HEK293 (cell line): ENCODE results near the gene MYH14.

Experiments
- CTCF ChIA-PET: fragments of 350-600 bp; formaldehyde crosslinking; extraction: SDS; loops from one replicate; lab custom pipeline; 2021; ENCODE audit warnings: antibody characterized with exemption; lab: Yijun Ruan, JAX
- POLR2A ChIA-PET: fragments of 300-600 bp; formaldehyde crosslinking; extraction: SDS; loops from one replicate; lab custom pipeline; 2020; ENCODE audit warnings: antibody characterized with exemption, inconsistent platforms; lab: Yijun Ruan, JAX
- H3K27ac ChIP-seq: fragments of 200-500 bp; sonication (Bioruptor generic); 2 replicates; pipeline ENCODE4 v1.5.1; 2014; ENCODE audit warnings: low read depth, low read length, control low read depth, inconsistent platforms; ENCODE audit errors: extremely low read depth
- H3K36me3 ChIP-seq, 2 experiments: fragments of 200-500 bp in 1 of 2; sonication (Bioruptor generic) in 1 of 2; 1 replicate in 1 of 2; 2 replicates in 1 of 2; pipeline ENCODE4 v1.5.1; 2014 to 2017; ENCODE audit warnings: inconsistent platforms in 2 of 2, low read length in 2 of 2; ENCODE audit not compliant: control insufficient read depth in 2 of 2, insufficient read depth in 1 of 2
- H3K4me1 ChIP-seq: fragments of 200-500 bp; sonication (Bioruptor generic); 2 replicates; pipeline ENCODE4 v1.5.1; 2014; ENCODE audit warnings: mild to moderate bottlenecking, low read length, inconsistent platforms; ENCODE audit not compliant: control insufficient read depth, insufficient read depth
- H3K4me3 ChIP-seq: 2 replicates; pipeline ENCODE4 v1.5.1; 2011; ENCODE audit warnings: low read depth, mild to moderate bottlenecking, control low read depth, low read length, moderate library complexity
- H3K9me3 ChIP-seq: fragments of 200-500 bp; sonication (Bioruptor generic); 2 replicates; pipeline ENCODE4 v1.5.1; 2014; ENCODE audit warnings: low read depth, low read length, inconsistent platforms; ENCODE audit not compliant: control insufficient read depth, insufficient read depth
- EGR2 ChIP-seq: fragments of 450-650 bp; formaldehyde crosslinking; IDR thresholded peaks from 2 replicates; pipeline ENCODE4 v1.5.1; 2016; ENCODE audit warnings: low read depth, missing biosample characterization, missing genetic modification characterization
- FEZF1 ChIP-seq: fragments of 450-650 bp; formaldehyde crosslinking; IDR thresholded peaks from 2 replicates; pipeline ENCODE4 v1.5.1; 2016; ENCODE audit warnings: missing biosample characterization, missing genetic modification characterization
- GLIS1 ChIP-seq: fragments of 450-650 bp; formaldehyde crosslinking; IDR thresholded peaks from 2 replicates; pipeline ENCODE4 v1.5.1; 2016; ENCODE audit warnings: missing biosample characterization, missing genetic modification characterization
- KLF1 ChIP-seq: fragments of 450-650 bp; formaldehyde crosslinking; IDR thresholded peaks from 2 replicates; pipeline ENCODE4 v1.5.1; 2016; ENCODE audit warnings: missing biosample characterization, missing genetic modification characterization
- KLF16 ChIP-seq: fragments of 450-650 bp; formaldehyde crosslinking; IDR thresholded peaks from 2 replicates; pipeline ENCODE4 v1.5.1; 2017; ENCODE audit warnings: missing biosample characterization, missing genetic modification characterization
- KLF9 ChIP-seq: fragments of 450-650 bp; formaldehyde crosslinking; IDR thresholded peaks from 2 replicates; pipeline ENCODE4 v1.5.1; 2016; ENCODE audit warnings: missing biosample characterization, missing genetic modification characterization, low read depth
- SP2 ChIP-seq: fragments of 450-650 bp; formaldehyde crosslinking; IDR thresholded peaks from 2 replicates; pipeline ENCODE4 v1.5.1; 2016; ENCODE audit warnings: missing biosample characterization, missing genetic modification characterization
- SP3 ChIP-seq: fragments of 450-650 bp; formaldehyde crosslinking; IDR thresholded peaks from 2 replicates; pipeline ENCODE4 v1.5.1; 2016; ENCODE audit warnings: missing biosample characterization, missing genetic modification characterization
- SP7 ChIP-seq: fragments of 450-650 bp; formaldehyde crosslinking; IDR thresholded peaks from 2 replicates; pipeline ENCODE4 v1.5.1; 2016; ENCODE audit warnings: missing biosample characterization, missing genetic modification characterization
- ZBTB17 ChIP-seq: fragments of 450-650 bp; formaldehyde crosslinking; IDR thresholded peaks from 2 replicates; pipeline ENCODE4 v1.5.1; 2016; ENCODE audit warnings: missing biosample characterization, missing genetic modification characterization
- ZBTB20 ChIP-seq: fragments of 450-650 bp; formaldehyde crosslinking; IDR thresholded peaks from 2 replicates; pipeline ENCODE4 v1.5.1; 2016; ENCODE audit warnings: missing biosample characterization, missing genetic modification characterization
- ZEB2 ChIP-seq: fragments of 450-650 bp; formaldehyde crosslinking; IDR thresholded peaks from 2 replicates; pipeline ENCODE4 v1.5.1; 2016; ENCODE audit warnings: missing biosample characterization, missing genetic modification characterization
- ZFHX2 ChIP-seq: fragments of 450-650 bp; formaldehyde crosslinking; conservative IDR thresholded peaks from 2 replicates; pipeline ENCODE4 v1.5.1; 2016; ENCODE audit warnings: missing biosample characterization, missing genetic modification characterization
- ZFP69B ChIP-seq: fragments of 450-650 bp; formaldehyde crosslinking; IDR thresholded peaks from 2 replicates; pipeline ENCODE4 v1.5.1; 2016; ENCODE audit warnings: missing biosample characterization, missing genetic modification characterization
- ZIC2 ChIP-seq: fragments of 450-650 bp; formaldehyde crosslinking; IDR thresholded peaks from 2 replicates; pipeline ENCODE4 v1.5.1; 2016; ENCODE audit warnings: missing biosample characterization, missing genetic modification characterization
- ZNF10 ChIP-seq: fragments of 450-650 bp; formaldehyde crosslinking; IDR thresholded peaks from 2 replicates; pipeline ENCODE4 v1.5.1; 2017; ENCODE audit warnings: missing biosample characterization, missing genetic modification characterization
- ZNF114 ChIP-seq: fragments of 450-650 bp; formaldehyde crosslinking; IDR thresholded peaks from 2 replicates; pipeline ENCODE4 v1.5.0; 2017; ENCODE audit warnings: missing biosample characterization, missing genetic modification characterization
- ZNF18 ChIP-seq: fragments of 450-650 bp; formaldehyde crosslinking; IDR thresholded peaks from 2 replicates; pipeline ENCODE4 v1.5.1; 2016; ENCODE audit warnings: missing biosample characterization, missing genetic modification characterization
- ZNF335 ChIP-seq: fragments of 450-650 bp; formaldehyde crosslinking; conservative IDR thresholded peaks from 2 replicates; pipeline ENCODE4 v1.5.1; 2016; ENCODE audit warnings: missing biosample characterization, missing genetic modification characterization
- ZNF341 ChIP-seq: fragments of 450-650 bp; formaldehyde crosslinking; IDR thresholded peaks from 2 replicates; pipeline ENCODE4; 2016; ENCODE audit warnings: low read depth, missing biosample characterization, missing genetic modification characterization
- ZNF37A ChIP-seq: fragments of 450-650 bp; IDR thresholded peaks from 2 replicates; pipeline ENCODE4 v1.5.1; 2018; ENCODE audit warnings: missing biosample characterization, missing genetic modification characterization
- ZNF626 ChIP-seq: fragments of 450-650 bp; sonication (Bioruptor Pico); formaldehyde crosslinking; IDR thresholded peaks from 2 replicates; pipeline ENCODE4 v1.5.1; 2018; ENCODE audit warnings: missing biosample characterization, missing genetic modification characterization, inconsistent platforms
- ZNF677 ChIP-seq: fragments of 450-650 bp; IDR thresholded peaks from 2 replicates; pipeline ENCODE4 v1.5.0; 2018; ENCODE audit warnings: missing biosample characterization, mild to moderate bottlenecking, missing genetic modification characterization, moderate library complexity
- ZNF692 ChIP-seq: fragments of 450-650 bp; formaldehyde crosslinking; IDR thresholded peaks from 2 replicates; pipeline ENCODE4 v1.5.1; 2016; ENCODE audit warnings: missing biosample characterization, missing genetic modification characterization
- ZNF830 ChIP-seq: fragments of 450-650 bp; IDR thresholded peaks from 2 replicates; pipeline ENCODE4 v1.5.0; 2018; ENCODE audit warnings: missing biosample characterization, missing genetic modification characterization, low read depth, mild to moderate bottlenecking, moderate library complexity
- TF ChIP-seq, protein P1 (sequence below): fragments of 450-650 bp; formaldehyde crosslinking; IDR thresholded peaks from 2 replicates; pipeline ENCODE4 v1.5.1; 2016; ENCODE audit warnings: missing biosample characterization, missing genetic modification characterization

MYH14 gene

DNA sequence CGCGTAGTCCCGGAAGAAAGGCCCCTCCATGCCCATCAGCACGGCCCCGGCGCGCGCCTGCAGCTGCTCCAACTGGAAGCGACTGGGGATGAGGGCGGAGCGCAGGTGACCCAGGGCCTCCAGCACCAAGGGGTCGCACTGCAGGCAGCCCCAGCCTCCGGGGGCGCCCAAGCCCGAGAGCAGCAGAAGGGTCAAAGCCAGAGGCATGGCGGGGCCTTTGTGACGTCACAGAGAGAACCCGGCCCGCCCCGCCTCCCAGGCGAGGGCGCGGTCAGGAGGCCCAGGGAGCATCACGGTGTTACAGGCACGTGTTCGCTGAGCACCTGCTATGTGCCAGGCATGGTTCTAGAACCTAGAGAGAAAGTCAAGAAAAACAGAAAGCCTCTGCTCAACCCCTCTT is 40.4 kb upstream of the MYH14 start, which contains the start of gene IZUMO2:
IZUMO2 (minus strand) TSS at position 294 of the 400 bp plus-strand sequence; CDS start at position 207, 87 bp downstream.
- H3K4me3 ChIP-seq = no peak within 1 kb of the TSS
- no peak for TF ChIP-seq ZNF830
- H3K36me3 ChIP-seq = no peaks in the 10 kb centered on the region
- CTCF ChIA-PET = interaction anchor here (0.6 to 1.6 kb wide), 2 partner anchors 11 to 96 kb away, joined by 3 to 5 read pairs; no protein-coding TSS in a partner anchor
- H3K9me3 ChIP-seq = no peaks in the 10 kb centered on the region
- H3K27ac ChIP-seq = no peak within 1 kb of the TSS
- POLR2A ChIA-PET = no interaction called here
- peaks cover 5% of the 10 kb centered on the region; the same call in 1 of the 2 replicates for H3K4me1 ChIP-seq

GRCh38 chr19:50167314-50167721 is 36.1 kb upstream of the MYH14 start:
- ChIA-PET POLR2A (interaction anchor here (0.9 kb wide), 1 partner anchor 38 kb away, joined by 3 read pairs; no protein-coding TSS in a partner anchor), CTCF (interaction anchor here (0.7 to 4.0 kb wide), 9 partner anchors 10 to 1558 kb away, joined by 3 to 24 read pairs (median 4); partner anchors contain the start of gene KCNC3)
- Histone ChIP-seq H3K4me1 (peaks cover 5% of the 10 kb centered on the region; the same call in 1 of the 2 replicates), H3K4me3 (no peak overlapping the region), H3K36me3 (no peaks in the 10 kb centered on the region), H3K27ac (no peak overlapping the region), H3K9me3 (no peaks in the 10 kb centered on the region)
- TF ChIP-seq ZNF335 = peak; percentile 99
- TF ChIP-seq ZFP69B (tag by site-specific recombination) = peak; percentile 59; the same call in 1 of the 2 replicates
- TF ChIP-seq SP3 (tag by site-specific recombination) = peak; percentile 41
- TF ChIP-seq ZNF692 (tag by site-specific recombination) = peak; percentile 52; the same call in 1 of the 2 replicates
- TF ChIP-seq, protein P1, sequence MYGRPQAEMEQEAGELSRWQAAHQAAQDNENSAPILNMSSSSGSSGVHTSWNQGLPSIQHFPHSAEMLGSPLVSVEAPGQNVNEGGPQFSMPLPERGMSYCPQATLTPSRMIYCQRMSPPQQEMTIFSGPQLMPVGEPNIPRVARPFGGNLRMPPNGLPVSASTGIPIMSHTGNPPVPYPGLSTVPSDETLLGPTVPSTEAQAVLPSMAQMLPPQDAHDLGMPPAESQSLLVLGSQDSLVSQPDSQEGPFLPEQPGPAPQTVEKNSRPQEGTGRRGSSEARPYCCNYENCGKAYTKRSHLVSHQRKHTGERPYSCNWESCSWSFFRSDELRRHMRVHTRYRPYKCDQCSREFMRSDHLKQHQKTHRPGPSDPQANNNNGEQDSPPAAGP = peak; percentile 49; the same call in 1 of the 2 replicates
- TF ChIP-seq FEZF1 (tag by site-specific recombination) = no peak
- TF ChIP-seq ZBTB20 (tag by site-specific recombination) = peak; percentile 13; the same call in 1 of the 2 replicates
- peak; percentile 84 for TF ChIP-seq ZFHX2 (tag by site-specific recombination)
- peak; percentile 75 for TF ChIP-seq ZIC2 (tag by site-specific recombination)
- TF ChIP-seq KLF1 (tag by site-specific recombination) = peak; percentile 97
- peak; percentile 58 for TF ChIP-seq SP2
- TF ChIP-seq KLF9 (tag by site-specific recombination) = peak; percentile 16; the same call in 1 of the 2 replicates
- 0 out of 2 replicates have a peak, but pooled peaks have one; percentile 34 for TF ChIP-seq GLIS1
- TF ChIP-seq ZNF37A (tag by site-specific recombination) = no peak
- peak; percentile 43; the same call in 1 of the 2 replicates for TF ChIP-seq ZEB2 (tag by site-specific recombination)
- no peak for TF ChIP-seq ZNF10 (tag by site-specific recombination)
- TF ChIP-seq ZNF18 (tag by site-specific recombination) = no peak
- no peak for TF ChIP-seq ZNF677 (tag by site-specific recombination)
- TF ChIP-seq ZNF114 (tag by site-specific recombination) = no peak
- no peak for TF ChIP-seq ZNF626 (tag by site-specific recombination)
- TF ChIP-seq ZNF341 (tag by site-specific recombination) = no peak
- TF ChIP-seq SP7 (tag by site-specific recombination) = peak; percentile 62
- TF ChIP-seq KLF16 (tag by site-specific recombination) = peak; percentile 67; the same call in 1 of the 2 replicates
- TF ChIP-seq ZBTB17 (tag by site-specific recombination) = peak; percentile 58
- peak; percentile 88 for TF ChIP-seq EGR2 (tag by site-specific recombination)
